HG03342 (cell line): ENCODE data around the gene TARP.
A peak's percentile ranks its signal among the peaks of the same experiment; 100 is the strongest.
"Not testable (repeated sequence)": the region's sequence is repeated elsewhere in the genome, so short reads cannot be mapped to it uniquely, and the experiment has no call there.

Source experiments
- ATAC-seq: cut with Tn5 transposase; IDR thresholded peaks from one replicate; pipeline ENCODE4 v1.9.1; 2021; ENCODE audit warnings: mild to moderate bottlenecking, moderate library complexity; ENCODE audit not compliant: unreplicated experiment

The TARP gene

DNA sequence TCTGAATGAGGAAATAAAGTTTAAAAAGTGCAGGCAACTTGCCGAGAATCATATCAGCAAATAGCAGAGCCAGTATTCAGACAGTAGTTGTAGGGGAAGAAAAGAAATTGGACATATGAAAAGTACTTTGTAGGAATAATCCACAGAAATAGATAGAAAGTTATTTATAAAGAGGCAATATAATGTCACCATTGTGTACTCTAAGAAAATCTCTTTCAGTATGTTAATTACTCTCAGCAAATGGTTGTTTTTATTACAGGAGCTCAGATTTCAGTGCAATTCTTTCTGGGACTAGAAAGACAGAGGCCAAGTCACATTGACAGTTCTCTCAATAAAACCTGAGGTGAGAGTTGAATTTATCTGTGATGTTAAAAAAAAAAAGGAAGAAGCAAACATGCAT lies 10.2 kb downstream of the TARP start:
- ATAC-seq, result not testable (repeated sequence)

DNA sequence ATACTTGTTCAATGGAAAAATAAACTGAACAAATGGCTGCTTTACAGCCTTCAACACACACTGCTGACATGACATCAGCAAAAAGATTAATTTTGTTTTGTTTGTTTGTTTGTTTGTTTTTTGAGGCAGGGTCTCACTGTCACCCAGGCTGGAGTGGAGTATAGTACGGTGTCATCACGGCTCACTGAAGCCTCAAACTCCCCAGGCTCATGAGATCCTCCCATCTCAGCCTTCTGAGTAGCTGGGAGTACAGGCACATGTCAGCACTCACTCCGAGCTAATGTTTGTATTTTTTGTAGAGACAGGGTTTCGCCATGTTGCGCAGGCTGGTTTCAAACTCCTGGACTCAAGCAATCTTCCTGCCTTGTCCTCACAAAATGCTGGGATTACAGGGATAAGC lies 10.9 kb downstream of the TARP start:
- ATAC-seq, result no peak

DNA sequence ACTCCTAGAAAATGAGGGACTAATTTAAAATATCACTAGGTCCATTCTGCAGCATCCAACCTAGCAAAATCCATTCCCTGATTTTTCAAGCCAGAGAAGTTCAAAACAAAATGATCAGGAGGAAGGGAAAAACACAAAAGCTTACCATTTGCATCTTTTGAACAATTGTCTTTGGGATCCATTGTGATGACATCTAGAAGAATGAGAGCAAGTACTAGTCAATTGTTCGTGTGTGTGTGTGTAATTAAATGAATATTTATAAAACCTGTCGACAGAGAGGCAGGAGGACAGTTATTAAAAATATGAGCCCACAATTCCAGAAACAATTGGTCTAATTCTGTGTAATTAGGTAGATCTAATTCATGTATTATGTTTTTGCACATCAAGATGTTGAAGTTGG lies 11.4 kb downstream of the TARP start:
- ATAC-seq, result not testable (repeated sequence)

DNA sequence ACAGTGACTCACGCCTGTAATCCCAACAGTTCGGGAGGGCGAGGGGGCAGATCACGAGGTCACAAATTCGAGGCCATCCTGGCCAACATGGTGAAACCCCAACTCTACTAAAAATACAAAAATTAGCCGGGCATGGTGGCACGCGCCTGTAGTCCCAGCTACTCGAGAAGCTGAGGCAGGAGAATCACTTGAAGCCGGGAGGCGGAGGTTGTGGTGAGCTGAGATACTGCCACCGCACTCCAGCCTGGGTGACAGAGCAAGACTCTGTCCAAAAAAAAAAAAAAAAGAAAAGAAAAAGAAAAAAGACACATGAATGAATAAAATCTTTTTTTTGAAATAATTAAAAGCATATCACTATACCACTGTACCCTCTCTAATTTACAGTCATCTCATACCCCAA lies 11.8 kb downstream of the TARP start:
- ATAC-seq, result not testable (repeated sequence)

DNA sequence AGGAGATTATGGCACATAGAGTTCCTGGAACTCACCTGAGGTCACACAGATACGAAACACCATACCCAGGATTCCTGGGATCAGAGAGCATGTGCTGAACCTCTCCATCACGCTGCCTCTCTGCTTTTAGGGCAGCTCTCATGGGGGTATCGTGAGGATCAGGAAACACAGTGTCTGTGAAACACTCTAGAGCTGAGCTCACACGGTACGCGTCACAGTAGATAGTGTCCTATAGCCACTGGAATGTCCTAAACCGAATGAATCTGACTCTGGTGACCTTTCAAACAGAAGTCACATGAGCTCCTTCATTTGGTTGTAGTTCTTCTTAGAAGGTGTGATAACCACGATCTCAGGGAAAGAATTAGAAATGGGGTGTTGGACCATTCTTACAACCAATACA lies 14.3 kb downstream of the TARP start:
- ATAC-seq, result not testable (repeated sequence)

DNA sequence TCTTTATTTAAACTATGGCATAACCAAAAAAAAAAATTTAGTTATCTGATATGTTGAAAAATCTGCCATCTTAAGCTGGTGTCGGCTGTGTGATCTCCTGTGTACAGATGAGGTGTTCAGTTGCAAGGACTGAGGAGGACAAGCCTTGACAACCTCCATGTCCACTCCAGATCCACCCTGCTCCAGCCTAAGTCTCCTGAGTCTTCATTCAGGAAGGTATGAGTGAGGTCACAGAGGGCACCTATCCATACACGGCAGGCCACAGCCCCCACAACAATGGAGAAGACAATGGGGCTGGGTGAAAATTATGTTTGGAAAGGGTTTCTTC lies 16.1 kb downstream of the TARP start:
- no peak for ATAC-seq

DNA sequence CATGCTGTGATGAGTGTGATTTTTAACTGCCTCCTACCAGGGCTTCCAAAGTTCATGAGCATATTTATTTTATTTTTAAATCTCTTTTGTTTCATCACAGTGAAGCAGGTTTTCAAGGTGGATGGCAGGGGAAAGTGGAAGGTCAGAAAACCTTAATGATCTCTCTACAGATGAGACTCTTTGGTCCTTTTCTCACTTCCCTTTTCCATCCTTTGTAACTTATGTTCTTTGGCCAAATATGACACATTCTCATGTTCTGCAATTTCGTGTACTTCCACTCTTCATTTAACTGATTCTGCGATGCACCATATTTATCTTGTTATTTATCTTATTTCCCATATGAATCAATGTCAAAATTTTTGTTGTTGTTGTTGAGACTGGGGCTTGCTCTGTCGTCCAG lies 23.6 kb downstream of the TARP start:
- peak; percentile 77 for ATAC-seq

DNA sequence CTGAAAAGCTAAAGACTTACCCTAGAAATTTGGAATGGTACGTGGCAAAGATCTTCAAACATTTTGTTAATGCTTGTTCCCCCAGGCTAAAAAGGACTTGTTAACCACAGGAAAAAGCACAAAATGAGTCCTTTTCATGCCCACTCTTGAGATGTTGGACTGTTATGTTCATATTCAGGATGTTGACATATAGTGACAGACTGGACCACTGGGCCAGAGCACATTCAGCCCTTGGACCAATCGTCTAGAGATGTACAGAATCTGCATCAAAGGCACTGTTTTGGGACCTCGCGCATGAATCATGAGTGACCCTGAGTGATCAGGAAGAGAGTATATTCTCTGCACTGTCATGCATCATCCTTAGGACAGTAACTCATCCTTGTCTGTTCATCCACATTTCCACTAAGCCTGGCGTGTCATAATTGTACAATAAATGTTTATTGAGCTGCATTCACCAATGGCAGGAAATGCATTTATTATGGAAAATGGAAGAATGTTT lies 25.3 kb downstream of the TARP start:
- ATAC-seq, result no peak

DNA sequence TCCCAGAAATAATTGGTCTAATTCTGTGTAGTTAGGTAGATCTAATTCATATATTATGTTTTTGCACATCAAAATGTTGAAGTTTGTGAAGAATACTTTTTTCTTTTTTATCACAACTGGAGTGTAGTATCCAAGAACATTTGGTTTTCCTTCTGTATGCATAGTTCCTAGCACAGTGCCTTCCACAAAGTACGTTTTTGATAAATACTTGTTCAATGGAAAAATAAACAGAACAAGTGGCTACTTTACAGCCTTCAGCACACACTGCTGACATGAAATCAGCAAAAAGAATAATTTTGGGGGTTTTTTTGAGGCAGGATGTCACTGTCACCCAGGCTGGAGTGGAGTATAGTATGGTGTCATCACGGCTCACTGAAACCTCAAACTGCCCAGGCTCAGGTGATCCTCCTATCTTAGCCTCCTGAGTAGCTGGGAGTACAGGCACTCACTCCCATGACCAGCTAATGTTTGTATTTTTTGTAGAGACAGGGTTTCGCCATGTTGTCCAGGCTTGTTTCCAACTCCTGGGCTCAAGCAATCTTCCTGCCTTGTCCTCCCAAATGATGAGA lies 27.9 kb downstream of the TARP start:
- ATAC-seq, result no peak

DNA sequence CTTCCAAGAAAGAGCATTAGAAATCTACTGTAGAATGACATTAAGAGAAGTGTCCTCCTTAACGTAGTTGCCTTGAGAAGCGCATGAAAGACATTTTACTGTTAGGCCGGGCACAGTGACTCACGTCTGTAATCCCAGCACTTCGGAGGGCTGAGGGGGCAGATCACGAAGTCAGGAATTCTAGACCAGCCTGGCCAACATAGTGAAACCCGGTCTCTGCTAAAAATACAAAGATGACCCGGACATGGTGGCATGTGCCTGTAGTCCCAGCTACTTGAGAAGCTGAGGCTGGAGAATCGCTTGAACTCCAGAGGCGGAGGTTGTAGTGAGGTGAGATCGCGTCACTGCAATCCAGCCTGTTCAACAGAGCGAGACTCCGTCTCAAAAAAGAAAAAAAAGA lies 28.9 kb downstream of the TARP start:
- no peak for ATAC-seq

DNA sequence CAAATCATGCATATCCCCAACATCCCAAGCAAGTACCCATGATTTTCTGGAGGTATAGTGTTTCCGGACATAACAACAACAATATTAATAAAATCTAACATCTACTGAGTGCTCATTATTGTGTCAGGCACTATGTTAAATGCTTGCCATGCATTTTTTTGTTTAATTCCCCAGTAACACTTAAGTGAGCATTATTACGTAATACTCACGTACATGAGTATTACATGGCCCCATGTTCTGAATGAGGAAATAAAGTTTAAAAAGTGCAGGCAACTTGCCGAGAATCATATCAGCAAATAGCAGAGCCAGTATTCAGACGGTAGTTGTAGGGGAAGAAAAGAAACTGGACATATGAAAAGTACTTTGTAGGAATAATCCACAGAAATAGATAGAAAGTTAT lies 30.1 kb downstream of the TARP start:
- not testable (repeated sequence) for ATAC-seq

DNA sequence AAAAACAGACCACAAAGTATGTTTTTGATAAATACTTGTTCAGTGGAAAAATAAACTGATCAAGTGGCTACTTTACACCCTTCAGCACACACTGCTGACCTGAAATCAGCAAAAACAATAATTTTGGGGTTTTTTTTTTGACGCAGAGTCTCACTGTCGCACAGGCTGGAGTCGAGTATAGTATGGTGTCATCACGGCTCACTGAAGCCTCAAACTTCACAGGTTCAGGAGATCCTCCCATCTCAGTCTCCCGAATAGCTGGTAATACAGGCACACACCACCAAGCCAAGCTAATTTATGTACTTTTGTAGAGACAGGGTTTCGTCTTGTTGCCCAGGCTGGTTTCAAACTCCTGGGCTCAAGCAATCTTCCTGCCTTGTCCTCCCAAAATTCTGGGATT lies 30.6 kb downstream of the TARP start:
- no peak for ATAC-seq

DNA sequence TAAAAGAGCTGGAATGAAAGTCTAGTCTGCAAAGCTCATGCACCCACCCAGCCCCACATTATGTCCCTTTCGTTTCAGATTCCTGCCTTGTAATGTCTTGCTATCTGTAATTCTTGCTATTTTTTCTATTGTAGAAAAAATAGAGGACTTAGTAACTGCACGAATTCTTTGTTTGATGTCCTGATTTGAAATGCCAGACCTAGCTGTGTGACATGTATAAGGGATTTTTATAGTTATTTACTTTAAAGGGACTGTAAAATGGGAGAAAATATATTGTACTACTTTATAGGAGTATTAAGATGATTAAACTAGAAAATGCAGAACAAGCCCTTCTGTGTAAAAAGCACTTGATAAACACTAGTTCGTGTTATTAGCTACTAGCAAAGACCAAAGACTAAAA lies 32.4 kb downstream of the TARP start:
- no peak for ATAC-seq

DNA sequence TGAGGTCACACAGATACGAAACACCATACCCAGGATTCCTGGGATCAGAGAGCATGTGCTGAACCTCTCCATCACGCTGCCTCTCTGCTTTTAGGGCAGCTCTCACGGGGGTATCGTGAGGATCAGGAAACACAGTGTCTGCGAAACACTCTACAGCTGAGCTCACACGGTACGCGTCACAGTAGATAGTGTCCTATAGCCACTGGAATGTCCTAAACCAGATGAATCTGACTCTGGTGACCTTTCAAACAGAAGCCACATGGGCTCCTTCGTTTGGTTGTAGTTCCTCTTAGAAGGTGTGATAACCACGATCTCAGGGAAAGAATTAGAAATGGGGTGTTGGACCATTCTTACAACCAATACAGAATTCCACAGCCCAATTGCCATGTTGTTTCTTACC lies 34.3 kb downstream of the TARP start:
- not testable (repeated sequence) for ATAC-seq

DNA sequence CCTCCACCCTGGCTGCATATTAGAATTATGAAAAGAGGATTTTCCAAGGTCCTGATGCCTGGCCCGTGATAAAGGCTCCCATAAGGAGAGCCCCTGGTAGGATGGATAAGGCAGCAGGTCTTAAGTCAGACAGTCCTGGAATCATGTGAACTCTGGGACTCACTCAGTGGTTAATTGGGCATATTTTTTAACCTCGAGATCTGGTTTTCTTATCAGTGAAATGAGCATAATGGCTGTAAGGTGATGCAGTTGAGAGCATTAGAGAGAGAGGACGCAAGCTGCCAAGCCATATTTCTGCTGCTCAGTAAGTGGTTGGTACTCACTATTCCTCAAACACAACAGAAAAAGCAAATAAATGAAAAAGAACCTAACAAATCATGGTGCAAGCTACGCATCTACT lies 37.8 kb downstream of the TARP start:
- no peak for ATAC-seq

DNA sequence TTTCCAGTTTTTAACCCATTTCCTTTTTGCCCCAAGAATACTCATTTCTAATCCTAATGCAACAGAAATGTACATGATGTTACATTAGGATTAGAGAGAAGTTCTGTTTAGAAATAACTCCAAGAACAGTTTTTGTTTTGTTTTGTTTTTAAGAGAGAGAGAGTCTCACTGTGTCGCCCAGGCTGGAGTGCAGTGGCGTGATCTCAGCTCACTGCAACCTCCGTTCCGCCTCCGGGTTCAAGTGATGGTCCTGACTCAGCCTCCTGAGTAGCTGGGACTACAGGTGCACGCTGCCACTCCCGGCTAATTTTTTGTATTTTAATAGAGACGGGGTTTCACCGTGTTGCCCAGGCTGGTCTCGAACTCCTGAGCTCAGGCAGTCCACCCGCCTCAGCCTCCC lies 38.7 kb downstream of the TARP start:
- not testable (repeated sequence) for ATAC-seq

DNA sequence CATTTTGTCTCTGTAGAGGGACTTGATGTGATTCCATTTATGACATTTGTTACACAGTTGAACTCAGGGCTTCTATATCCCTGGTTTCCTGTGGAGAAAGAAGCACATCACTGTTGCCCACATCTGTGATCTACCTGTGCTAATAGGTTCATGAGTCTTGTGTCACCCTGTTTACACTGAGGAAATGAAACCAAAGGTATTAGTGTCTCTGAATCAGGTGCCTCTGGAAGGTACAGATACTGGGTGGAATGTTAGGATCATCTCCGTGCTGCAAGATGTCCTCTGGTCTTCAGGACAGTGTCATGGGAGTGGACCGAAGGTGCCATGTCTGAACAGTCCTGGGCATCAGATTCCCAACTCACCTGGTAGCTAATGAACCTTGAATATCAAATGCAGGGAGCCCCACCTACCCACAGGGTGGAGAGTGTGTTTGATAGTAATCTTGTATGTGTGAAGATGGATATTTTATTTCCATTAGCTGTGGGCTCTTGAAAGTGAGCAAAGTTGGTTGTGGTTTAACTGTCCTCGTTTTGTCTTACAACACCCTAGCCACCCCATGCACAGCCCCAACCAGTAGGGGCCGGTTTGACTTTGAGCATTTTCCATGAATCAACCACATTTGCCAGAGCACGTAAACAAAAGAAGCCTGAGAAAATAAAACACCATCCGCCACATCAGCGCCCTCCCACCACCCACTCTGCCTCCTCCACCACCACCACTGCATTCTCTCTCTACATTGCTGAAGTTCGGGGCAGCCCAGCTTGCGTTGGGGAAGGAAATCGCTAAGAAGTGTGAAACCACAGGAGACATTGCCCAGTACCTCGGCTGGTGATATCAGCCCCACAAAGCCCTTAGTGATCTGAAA lies 40.7 kb downstream of the TARP start:
- peak; percentile 67 for ATAC-seq

DNA sequence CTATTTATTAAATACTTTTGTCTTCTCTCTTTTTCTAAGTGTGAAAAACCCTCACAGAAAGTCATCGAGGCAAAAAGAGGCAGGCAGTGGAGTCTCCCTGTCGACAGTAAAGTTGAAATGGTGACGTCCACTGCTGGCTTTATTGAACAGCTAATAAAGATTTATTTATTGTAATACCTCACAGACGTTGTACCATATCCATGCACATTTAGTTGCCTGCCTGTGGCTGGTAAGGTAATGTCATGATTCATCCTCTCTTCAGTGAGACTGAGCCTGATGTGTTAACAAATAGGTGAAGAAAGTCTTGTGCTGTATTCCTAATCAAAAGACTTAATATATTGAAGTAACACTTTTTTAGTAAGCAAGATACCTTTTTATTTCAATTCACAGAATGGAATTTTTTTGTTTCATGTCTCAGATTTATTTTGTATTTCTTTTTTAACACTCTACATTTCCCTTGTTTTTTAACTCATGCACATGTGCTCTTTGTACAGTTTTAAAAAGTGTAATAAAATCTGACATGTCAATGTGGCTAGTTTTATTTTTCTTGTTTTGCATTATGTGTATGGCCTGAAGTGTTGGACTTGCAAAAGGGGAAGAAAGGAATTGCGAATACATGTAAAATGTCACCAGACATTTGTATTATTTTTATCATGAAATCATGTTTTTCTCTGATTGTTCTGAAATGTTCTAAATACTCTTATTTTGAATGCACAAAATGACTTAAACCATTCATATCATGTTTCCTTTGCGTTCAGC lies 43.4 kb downstream of the TARP start:
- ATAC-seq, result no peak

DNA sequence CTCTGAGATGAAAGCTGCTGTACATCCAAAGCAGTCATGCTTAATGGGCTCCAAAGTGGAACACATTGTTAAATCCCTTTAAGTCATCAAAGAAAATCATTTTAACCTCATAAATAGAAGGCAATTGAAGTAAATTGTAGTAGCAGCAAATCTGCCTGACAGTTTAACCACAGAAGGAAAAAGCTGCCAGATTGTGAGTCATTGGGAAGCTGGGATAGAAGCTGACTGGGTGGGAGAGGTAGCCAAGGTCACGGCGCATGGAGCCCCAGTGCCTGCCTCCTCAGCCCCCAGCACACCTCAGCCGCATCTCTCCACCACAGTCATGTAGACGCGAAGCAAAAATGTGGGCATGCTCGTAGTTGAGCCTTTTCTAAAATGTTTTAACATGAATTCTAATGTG lies 44.0 kb downstream of the TARP start:
- ATAC-seq, result no peak

DNA sequence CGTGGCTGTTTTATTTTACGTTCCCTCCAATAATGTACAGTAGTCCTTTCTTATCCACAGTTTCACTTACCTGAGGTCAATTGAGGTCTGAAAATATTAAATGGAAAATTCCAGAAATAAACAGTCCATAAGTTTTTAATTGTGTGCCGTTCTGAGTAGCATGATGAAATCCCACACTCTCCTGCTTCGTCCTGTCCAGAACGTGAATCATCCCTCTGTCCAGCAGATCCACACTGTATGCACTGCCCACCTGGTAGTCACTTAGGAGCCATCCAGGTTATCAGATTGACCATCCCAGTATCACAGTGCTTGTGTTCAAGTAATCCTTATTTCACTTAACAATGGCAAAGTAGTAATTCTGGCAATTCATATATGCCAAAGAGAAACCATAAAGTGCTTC lies 49.0 kb downstream of the TARP start:
- ATAC-seq, result no peak

DNA sequence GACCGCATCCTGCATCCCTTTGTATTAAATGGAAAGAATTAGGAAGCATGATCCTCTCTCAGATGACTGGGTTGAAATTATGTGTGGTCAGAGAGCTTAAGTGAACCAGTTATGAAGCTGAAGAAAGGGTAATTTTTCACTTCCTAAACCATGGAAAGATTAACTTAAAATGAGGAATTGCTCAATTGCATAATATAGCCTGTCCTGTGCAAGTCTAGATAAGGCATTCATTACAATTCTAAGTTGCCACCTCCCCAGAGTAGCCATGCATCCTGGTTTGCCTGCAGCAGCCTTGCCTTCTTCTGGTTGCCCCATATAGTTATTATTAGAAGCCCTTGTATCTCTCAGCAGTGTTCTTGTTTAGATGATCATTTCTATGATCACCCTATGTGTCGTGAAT lies 50.1 kb downstream of the TARP start:
- ATAC-seq, result no peak
